Karpas-422 (cell line): Measurements from ENCODE around the gene DPP6. TPM values are rescaled to one million over a fixed set of nuclear protein-coding genes. Genes with fewer than 3 reads are reported as not detected.

ENCODE experiments used
- DNase-seq: peaks from one replicate; pipeline ENCODE4 v3.0.0-alpha.2; 2015
- H2AFZ ChIP-seq: fragments of 200-600 bp; sonication (generic); 2 replicates; pipeline ENCODE4 v1.6.1; 2014; ENCODE audit warnings: antibody characterized with exemption, low read length, mixed read lengths
- H3K27ac ChIP-seq: fragments of 200-600 bp; sonication (generic); 2 replicates; pipeline ENCODE4 v1.5.1; 2014; ENCODE audit warnings: mild to moderate bottlenecking, low read length, moderate library complexity
- H3K27me3 ChIP-seq: fragments of 200-600 bp; sonication (generic); 2 replicates; pipeline ENCODE4 v1.6.1; 2014; ENCODE audit warnings: low read length, mixed read lengths
- H3K36me3 ChIP-seq: fragments of 200-600 bp; sonication (generic); 2 replicates; pipeline ENCODE4 v1.6.1; 2014; ENCODE audit warnings: low read length, mixed read lengths; ENCODE audit not compliant: insufficient read depth
- H3K4me1 ChIP-seq: fragments of 200-600 bp; sonication (generic); 2 replicates; pipeline ENCODE4 v1.6.1; 2014; ENCODE audit warnings: mild to moderate bottlenecking, low read length, mixed read lengths
- H3K4me2 ChIP-seq: fragments of 200-600 bp; sonication (generic); 2 replicates; pipeline ENCODE4 v1.6.1; 2014; ENCODE audit warnings: low read length, low read depth, mild to moderate bottlenecking; ENCODE audit not compliant: poor library complexity, severe bottlenecking
- H3K4me3 ChIP-seq: fragments of 200-600 bp; sonication (generic); 2 replicates; pipeline ENCODE4 v1.5.1; 2014; ENCODE audit warnings: mild to moderate bottlenecking, antibody characterized with exemption, low read length, mixed read lengths
- H3K79me2 ChIP-seq: fragments of 200-600 bp; sonication (generic); 2 replicates; pipeline ENCODE4 v1.6.1; 2014; ENCODE audit warnings: mild to moderate bottlenecking, low read length, mixed read lengths
- H3K9ac ChIP-seq: fragments of 200-600 bp; sonication (generic); 2 replicates; pipeline ENCODE4 v1.6.0; 2014; ENCODE audit warnings: low read length
- H3K9me2 ChIP-seq: fragments of 200-600 bp; sonication (generic), shearing (Covaris generic); replicated peaks from 2 replicates; pipeline ENCODE4 v1.6.0; 2014; ENCODE audit warnings: mild to moderate bottlenecking, low read length, moderate library complexity; ENCODE audit not compliant: insufficient read depth
- H3K9me3 ChIP-seq: fragments of 300-700, 200-600 bp; sonication (generic); 2 replicates; pipeline ENCODE4 v1.6.1; 2014; ENCODE audit warnings: low read length, mixed read lengths
- H4K20me1 ChIP-seq: fragments of 200-600 bp; sonication (generic); 2 replicates; pipeline ENCODE4 v1.6.1; 2014; ENCODE audit warnings: mild to moderate bottlenecking, antibody characterized with exemption, low read length, low read depth; ENCODE audit not compliant: insufficient read depth
- total RNA-seq: library from RNA; depleted of rRNA; stranded (reverse); fragments of >200 nt; shearing (Covaris generic); gene quantifications from 2 replicates; pipeline ENCODE4 v1.2.3, GENCODE V29; 2014; ENCODE audit warnings: low replicate concordance

The DPP6 gene
- total RNA-seq, 1 experiment from 2014 or later: not detected

DNA sequence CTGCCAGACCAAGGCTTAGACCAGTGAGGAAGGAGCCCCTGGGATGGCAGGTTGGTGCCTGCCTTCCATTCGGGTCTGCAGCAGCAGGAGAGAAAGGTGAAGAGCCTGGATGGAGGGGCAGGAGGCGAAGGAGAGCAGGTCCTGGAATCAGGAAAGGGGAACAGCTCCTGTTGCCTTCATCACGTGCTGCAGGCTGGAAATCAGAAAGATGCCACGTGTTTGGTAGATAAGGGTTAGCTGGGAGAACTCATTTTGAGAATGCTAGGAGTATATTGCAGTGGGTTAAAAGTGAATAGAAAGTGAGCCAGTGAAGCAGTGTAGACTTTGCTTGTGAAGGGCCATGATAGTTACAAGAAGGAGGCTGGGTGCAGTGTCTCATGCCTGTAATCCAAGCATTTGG is 579.0 kb downstream of the DPP6 start:
- Histone ChIP-seq H3K79me2 (no peaks in the 10 kb centered on the region), H4K20me1 (no peaks in the 10 kb centered on the region), H3K4me3 (no peak overlapping the region), H3K27me3 (no peaks in the 10 kb centered on the region), H3K36me3 (no peaks in the 10 kb centered on the region), H3K4me2 (no peak overlapping the region), H2AFZ (no peak overlapping the region), H3K27ac (no peak overlapping the region), H3K9me2 (no peaks in the 10 kb centered on the region), H3K9me3 (no peaks in the 10 kb centered on the region), H3K9ac (no peak overlapping the region), H3K4me1 (no peaks in the 10 kb centered on the region)
- no peak for DNase-seq

DNA sequence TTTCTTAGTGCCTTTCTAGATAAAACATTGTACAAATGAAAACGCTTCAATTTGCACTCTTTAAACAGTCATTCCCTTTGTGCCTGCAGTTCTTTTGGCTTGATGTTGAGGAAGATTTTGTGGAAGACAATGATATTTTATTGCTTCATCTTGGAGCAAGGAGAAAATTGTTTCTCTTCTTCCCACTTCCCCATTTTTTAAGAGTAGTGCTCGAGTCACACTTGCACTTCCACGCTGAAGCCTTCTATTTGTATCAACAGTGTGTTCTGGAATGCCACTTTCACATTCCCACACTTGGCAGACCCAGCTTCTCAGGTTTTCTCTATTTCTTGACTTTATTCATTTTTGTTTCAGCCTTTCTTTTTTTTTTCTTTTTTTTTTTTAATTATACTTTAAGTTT is 581.4 kb downstream of the DPP6 start:
- H3K9ac ChIP-seq: no peak overlapping the region
- H3K79me2 ChIP-seq: no peaks in the 10 kb centered on the region
- no peak overlapping the region for H3K27ac ChIP-seq
- H3K9me3 ChIP-seq: no peaks in the 10 kb centered on the region
- DNase-seq: no peak
- no peak overlapping the region for H2AFZ ChIP-seq
- H3K4me1 ChIP-seq: no peaks in the 10 kb centered on the region
- no peaks in the 10 kb centered on the region for H4K20me1 ChIP-seq
- H3K36me3 ChIP-seq: no peaks in the 10 kb centered on the region
- H3K4me2 ChIP-seq: no peak overlapping the region
- H3K27me3 ChIP-seq: no peaks in the 10 kb centered on the region
- H3K4me3 ChIP-seq: no peak overlapping the region
- no peaks in the 10 kb centered on the region for H3K9me2 ChIP-seq

DNA sequence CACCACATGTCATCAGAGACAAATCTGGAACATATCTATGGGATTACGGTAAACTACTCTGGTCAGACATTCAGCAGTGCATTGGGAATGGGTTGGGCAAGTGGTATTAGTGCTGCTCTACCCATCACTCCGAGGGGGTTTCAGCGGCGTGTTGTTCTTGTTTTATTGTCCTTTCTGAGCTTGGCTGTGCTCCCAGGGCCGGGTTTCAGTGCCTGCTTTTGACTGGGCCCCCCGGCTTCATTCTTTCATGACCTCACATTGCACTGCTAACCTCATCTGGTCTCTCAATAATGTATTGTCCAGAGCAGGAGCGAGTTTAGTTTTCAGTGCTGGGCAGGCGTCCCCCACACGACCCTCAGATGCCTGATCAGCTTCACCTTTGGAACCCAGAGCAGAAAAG is 586.1 kb downstream of the DPP6 start:
- Histone ChIP-seq H3K4me3 (no peak overlapping the region), H3K9me3 (no peaks in the 10 kb centered on the region), H3K4me2 (no peak overlapping the region), H3K4me1 (no peaks in the 10 kb centered on the region), H3K9ac (no peak overlapping the region), H4K20me1 (no peaks in the 10 kb centered on the region), H3K36me3 (no peaks in the 10 kb centered on the region), H3K79me2 (no peaks in the 10 kb centered on the region), H3K9me2 (no peaks in the 10 kb centered on the region), H3K27ac (no peak overlapping the region), H3K27me3 (no peaks in the 10 kb centered on the region), H2AFZ (no peak overlapping the region)
- DNase-seq: no peak

DNA sequence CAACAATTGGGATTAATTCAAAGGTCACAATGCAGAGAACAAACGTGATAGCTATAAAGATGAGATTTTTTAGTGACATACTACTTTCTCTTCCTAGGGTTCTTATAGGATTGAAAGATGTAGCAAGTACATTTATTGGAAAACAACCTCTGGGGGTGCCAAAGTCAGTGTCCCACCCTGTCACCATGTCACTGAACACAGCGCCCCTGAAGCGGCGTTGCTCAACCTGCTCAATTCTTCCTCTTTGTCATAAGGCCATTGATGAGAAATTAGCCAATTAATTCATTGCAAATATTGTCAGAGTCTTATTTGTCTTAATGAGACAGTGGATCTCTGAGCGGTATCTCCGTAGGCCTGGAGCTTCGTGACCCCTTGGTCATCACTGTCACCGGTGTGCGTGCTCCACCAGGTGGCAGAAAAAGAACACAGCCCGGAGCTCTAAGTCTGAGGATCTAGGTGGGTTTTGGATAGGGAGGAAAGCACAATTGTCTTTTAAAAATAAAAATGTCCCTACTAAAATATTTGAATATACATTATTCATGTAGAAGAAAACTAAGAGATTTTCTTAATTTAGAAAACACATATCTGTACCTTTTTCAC is 588.2 kb downstream of the DPP6 start:
- Histone ChIP-seq H3K9ac (no peak overlapping the region), H3K27me3 (no peaks in the 10 kb centered on the region), H3K9me3 (no peaks in the 10 kb centered on the region), H2AFZ (no peak overlapping the region), H4K20me1 (no peaks in the 10 kb centered on the region), H3K36me3 (no peaks in the 10 kb centered on the region), H3K4me1 (no peaks in the 10 kb centered on the region), H3K9me2 (no peaks in the 10 kb centered on the region), H3K4me3 (no peak overlapping the region), H3K79me2 (no peaks in the 10 kb centered on the region), H3K27ac (no peak overlapping the region), H3K4me2 (no peak overlapping the region)
- DNase-seq: peak; percentile 46

DNA sequence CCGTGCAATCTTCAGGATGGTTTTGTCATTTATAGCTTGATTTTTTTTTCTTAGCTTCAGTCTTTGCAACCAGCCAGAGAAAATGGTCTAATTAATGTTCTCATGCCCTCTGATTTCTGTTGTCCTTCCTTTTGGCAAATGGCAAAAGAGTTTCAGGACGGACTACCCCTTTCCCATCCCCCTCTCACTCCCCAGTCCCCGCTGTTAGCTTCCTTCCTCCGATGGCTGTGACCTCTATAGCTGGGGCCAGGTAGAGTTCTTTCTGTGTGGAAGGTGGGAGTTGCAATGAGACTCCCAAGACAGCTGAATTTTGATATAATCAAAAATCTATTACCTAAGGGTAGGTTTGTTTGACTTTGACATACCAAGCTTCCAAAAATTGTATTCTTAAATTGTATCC is 588.7 kb downstream of the DPP6 start:
- Histone ChIP-seq H3K9me2 (no peaks in the 10 kb centered on the region), H3K9me3 (no peaks in the 10 kb centered on the region), H3K27ac (no peak overlapping the region), H3K9ac (no peak overlapping the region), H4K20me1 (no peaks in the 10 kb centered on the region), H3K79me2 (no peaks in the 10 kb centered on the region), H3K27me3 (no peaks in the 10 kb centered on the region), H3K4me1 (no peaks in the 10 kb centered on the region), H3K4me3 (no peak overlapping the region), H3K36me3 (no peaks in the 10 kb centered on the region), H3K4me2 (no peak overlapping the region), H2AFZ (no peak overlapping the region)
- no peak for DNase-seq

DNA sequence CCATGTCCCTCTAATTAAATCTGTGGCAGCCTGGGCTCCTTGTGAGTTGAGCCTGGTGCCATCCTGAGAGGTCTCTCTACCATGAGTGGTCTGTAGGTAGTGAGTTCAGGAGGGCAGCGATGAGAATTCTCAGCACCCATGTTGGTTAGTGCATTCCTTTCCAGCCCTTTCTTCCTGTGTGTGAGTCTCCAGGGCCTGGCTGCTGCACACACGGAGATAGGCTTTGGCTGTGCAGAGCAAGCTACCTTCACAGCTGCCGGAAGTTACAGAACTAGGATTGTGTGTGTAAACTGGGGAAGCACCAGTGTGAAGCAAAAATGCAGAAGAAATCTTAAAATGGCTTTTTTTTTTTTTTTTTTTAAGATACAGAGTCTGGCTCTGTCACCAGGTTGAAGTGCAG is 592.2 kb downstream of the DPP6 start:
- Histone ChIP-seq H3K4me3 (no peak overlapping the region), H3K27ac (no peak overlapping the region), H3K27me3 (no peaks in the 10 kb centered on the region), H3K79me2 (no peaks in the 10 kb centered on the region), H2AFZ (no peak overlapping the region), H3K36me3 (no peaks in the 10 kb centered on the region), H3K9me3 (no peaks in the 10 kb centered on the region), H4K20me1 (no peaks in the 10 kb centered on the region), H3K9ac (no peak overlapping the region), H3K4me1 (no peaks in the 10 kb centered on the region), H3K9me2 (no peaks in the 10 kb centered on the region), H3K4me2 (no peak overlapping the region)
- DNase-seq: no peak

DNA sequence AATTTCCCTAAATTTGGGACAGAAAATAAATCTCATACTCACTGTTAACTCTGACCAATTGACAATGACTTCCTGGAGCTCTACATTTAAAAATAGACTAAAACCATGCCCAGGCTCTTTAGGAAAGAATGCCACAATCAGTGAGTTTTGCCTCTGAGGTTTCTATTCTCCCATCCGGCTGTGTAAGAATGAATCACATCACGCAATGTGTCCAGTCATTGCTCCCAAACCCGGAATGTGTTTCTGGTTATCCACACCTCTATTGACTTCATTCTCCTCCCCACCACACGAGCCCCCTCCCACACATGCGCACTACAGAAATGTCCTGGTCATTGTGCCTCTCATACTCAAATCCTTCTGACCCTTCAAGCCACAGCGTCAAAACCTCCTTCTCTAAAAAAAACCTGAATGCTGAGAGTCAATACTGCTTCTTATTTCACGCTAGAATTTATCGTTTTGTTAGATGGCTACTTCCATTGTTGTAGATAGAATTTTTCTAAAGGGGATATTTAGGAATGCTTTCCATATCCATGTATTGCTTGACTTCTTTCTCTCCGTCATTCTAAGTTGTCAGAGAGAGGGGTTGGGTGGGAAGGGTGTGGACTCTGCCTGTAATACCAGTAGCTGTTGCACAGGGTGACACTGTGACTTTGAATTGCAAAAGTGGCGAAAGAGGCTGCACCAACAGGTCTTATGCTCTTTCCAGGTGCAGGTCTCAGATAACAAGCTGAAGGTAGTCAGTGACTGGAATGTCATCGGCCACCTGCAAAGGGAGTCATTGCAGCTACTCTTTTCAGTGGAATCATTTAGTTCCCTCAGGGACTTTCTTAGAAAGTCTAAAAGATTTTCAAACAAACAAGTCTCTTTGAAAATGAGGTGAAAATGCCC is 594.2 kb downstream of the DPP6 start:
- Histone ChIP-seq H4K20me1 (no peaks in the 10 kb centered on the region), H3K9me2 (no peaks in the 10 kb centered on the region), H3K27me3 (no peaks in the 10 kb centered on the region), H3K9ac (no peak overlapping the region), H3K27ac (no peak overlapping the region), H2AFZ (no peak overlapping the region), H3K36me3 (no peaks in the 10 kb centered on the region), H3K4me1 (no peaks in the 10 kb centered on the region), H3K4me3 (no peak overlapping the region), H3K9me3 (no peaks in the 10 kb centered on the region), H3K4me2 (no peak overlapping the region), H3K79me2 (no peaks in the 10 kb centered on the region)
- no peak for DNase-seq

DNA sequence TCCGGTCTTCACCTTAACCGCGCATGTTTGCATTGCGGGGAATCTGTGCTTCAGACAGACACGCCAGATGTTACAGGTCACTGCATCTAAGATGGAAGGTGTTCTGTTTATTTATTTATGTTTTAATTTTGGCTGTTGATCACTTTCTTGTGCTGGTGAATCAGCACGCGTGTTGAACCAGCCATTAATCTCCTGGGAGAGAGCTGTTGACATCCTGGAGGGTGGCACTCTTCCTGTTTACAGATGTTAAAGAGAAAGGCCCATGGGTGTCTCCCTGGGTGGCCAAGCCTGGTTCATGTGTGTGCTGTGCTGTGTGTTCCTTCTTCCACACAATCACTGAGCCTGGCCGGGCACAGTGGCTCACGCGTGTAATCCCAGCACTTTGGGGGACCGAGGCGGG is 595.4 kb downstream of the DPP6 start:
- no peak for DNase-seq
- Histone ChIP-seq H3K79me2 (no peaks in the 10 kb centered on the region), H2AFZ (no peak overlapping the region), H3K27me3 (no peaks in the 10 kb centered on the region), H3K9me2 (no peaks in the 10 kb centered on the region), H3K4me1 (no peaks in the 10 kb centered on the region), H3K9ac (no peak overlapping the region), H3K36me3 (no peaks in the 10 kb centered on the region), H3K27ac (no peak overlapping the region), H3K9me3 (no peaks in the 10 kb centered on the region), H3K4me3 (no peak overlapping the region), H3K4me2 (no peak overlapping the region), H4K20me1 (no peaks in the 10 kb centered on the region)
